ENCODE results near the gene ACSS1.

- no peak for TF ChIP-seq CTCF (conservative IDR thresholded peaks at IDR 0.05; ENCODE audit: low read depth, low read length)
- TF ChIP-seq EZH2 (IDR thresholded peaks at IDR 0.05; ENCODE audit: low read length, unreplicated experiment): no peak
- no peak for TF ChIP-seq EZH2phosphoT487 (IDR thresholded peaks at IDR 0.05; ENCODE audit: borderline replicate concordance, low read length)
These were observed 39.5 kb downstream of the ACSS1 start for GRCh38 chr20:25018425-25018824.
